ENCODE measurements around the gene HIPK2. TPM values are rescaled to one million over a fixed set of nuclear protein-coding genes. Genes with fewer than 3 reads are reported as not detected.

Gene HIPK2
- total and polyA plus RNA-seq, 12 donors = 19.7 to 203 (median 127) TPM

GRCh38 chr7:139647085-139647484 is 130.7 kb downstream of the HIPK2 start:
- H3K4me3 ChIP-seq = no peak overlapping the region
- WGBS, 2 donors = 81 to 90% methylated on average over 4 of the region's 4 CpGs
- H3K27me3 ChIP-seq = no peaks in the 10 kb centered on the region
- intact Hi-C loops (cut with DNase I) = loop anchor here in 9 of 10 donors (2.0 to 5.0 kb wide), 8 partner anchors 85 to 356 kb away; partner anchors contain the start of gene HIPK2 (in 6 of the 9)
- TF ChIP-seq CTCF (IDR thresholded peaks at IDR 0.05) = no peak
- peaks cover 0 to 33% (median 0%) of the 10 kb centered on the region in 9 donors for H3K36me3 ChIP-seq
- peaks cover 11 to 68% (median 60%) of the 10 kb centered on the region in 9 donors for H3K4me1 ChIP-seq
- no peaks in the 10 kb centered on the region for H3K9me3 ChIP-seq
- ATAC-seq (no peak), DNase-seq (no peak)
- peak overlapping the region in 9 of 10 donors; percentile 11 to 84 (median 79) for H3K27ac ChIP-seq

GRCh38 chr7:139646566-139646965 is 131.2 kb downstream of the HIPK2 start:
- no peak for TF ChIP-seq CTCF (IDR thresholded peaks at IDR 0.05)
- peak overlapping the region in 9 of 10 donors; percentile 11 to 84 (median 74) for H3K27ac ChIP-seq
- no peaks in the 10 kb centered on the region for H3K27me3 ChIP-seq
- WGBS, 2 donors = 87 to 88% methylated on average over 4 of the region's 4 CpGs
- no peak overlapping the region for H3K4me3 ChIP-seq
- intact Hi-C loops (cut with DNase I) = loop anchor here in 9 of 10 donors (1.0 to 5.0 kb wide), 9 partner anchors 86 to 356 kb away; partner anchors contain the start of gene HIPK2 (in 6 of the 9)
- DNase-seq (no peak), ATAC-seq (no peak)
- peaks cover 11 to 63% (median 55%) of the 10 kb centered on the region in 9 donors for H3K4me1 ChIP-seq
- no peaks in the 10 kb centered on the region for H3K9me3 ChIP-seq
- peaks cover 0 to 33% (median 0%) of the 10 kb centered on the region in 9 donors for H3K36me3 ChIP-seq

GRCh38 chr7:139645572-139646523 is 131.9 kb downstream of the HIPK2 start:
- Histone ChIP-seq H3K4me3 (no peak overlapping the region), H3K27ac (peak overlapping the region in 7 of 10 donors; percentile 16 to 84 (median 79)), H3K36me3 (peaks cover 0 to 31% (median 0%) of the 10 kb centered on the region in 9 donors), H3K9me3 (no peaks in the 10 kb centered on the region), H3K4me1 (peaks cover 5 to 58% (median 48%) of the 10 kb centered on the region in 9 donors), H3K27me3 (no peaks in the 10 kb centered on the region)
- peak; percentile 78 to 89 for DNase-seq
- peak; percentile 49 to 74 (median 68) for ATAC-seq
- TF ChIP-seq CTCF (IDR thresholded peaks at IDR 0.05) = peak; percentile 88 to 94 (median 91)
- intact Hi-C loops (cut with DNase I) = loop anchor here (1.0 to 5.0 kb wide), 9 partner anchors 86 to 357 kb away; partner anchors contain the start of gene HIPK2 (in 6 of the 10)
- WGBS, 2 donors = 54 to 59% methylated on average over 19 of the region's 19 CpGs

GRCh38 chr7:139643951-139644585 is 133.7 kb downstream of the HIPK2 start:
- intact Hi-C loops (cut with DNase I) = loop anchor here in 2 of 10 donors (2.0 to 5.0 kb wide), 2 partner anchors 358 to 359 kb away; no protein-coding TSS in a partner anchor
- Histone ChIP-seq H3K27me3 (no peaks in the 10 kb centered on the region), H3K4me1 (peaks cover 1 to 47% (median 33%) of the 10 kb centered on the region in 9 donors), H3K36me3 (peaks cover 0 to 33% (median 0%) of the 10 kb centered on the region in 9 donors), H3K27ac (no peak overlapping the region), H3K9me3 (no peaks in the 10 kb centered on the region), H3K4me3 (no peak overlapping the region)
- ATAC-seq (no peak), DNase-seq (no peak)
- TF ChIP-seq CTCF (IDR thresholded peaks at IDR 0.05) = no peak
- 78 to 81% methylated on average over 6 of the region's 6 CpGs for WGBS, 2 donors
